ENCODE measurements around the gene MINPP1. TPM values are rescaled to one million over a fixed set of nuclear protein-coding genes. Genes with fewer than 3 reads are reported as not detected.

MINPP1 gene
- total and polyA plus RNA-seq, 4 donors = 4.0 to 10.3 (median 8.6) TPM

Small RNAs within 50 kb of the gene (microRNA-seq; reads per million reads assigned to microRNA genes)
- 0 reads per million in 2 donors for gene MIR4678

Other genes with a start within 250 kb of the MINPP1 start
- 1 to 10 TPM; 2.7 to 4.1 TPM for gene NUTM2D, start 147.1 kb upstream of the MINPP1 start, total RNA-seq
- 1 to 10 TPM; 1.5 to 2.3 TPM for gene NUTM2D, start 147.1 kb upstream of the MINPP1 start, polyA plus RNA-seq
- 10 to 100 TPM; 42.9 to 57.2 TPM for gene PAPSS2, start 155.0 kb downstream of the MINPP1 start, total RNA-seq
- gene PAPSS2, start 155.0 kb downstream of the MINPP1 start, polyA plus RNA-seq = 10 to 100 TPM; 19.8 to 20.0 TPM

Measured in aorta (tissue), 4 donors.